DMS114 treated with DMSO at 0.1 percent for 48 hours (cell line): ENCODE measurements around the gene TOPORS.

Experiments used
- DNase-seq: peaks from one replicate; lab custom pipeline; 2025; ENCODE audit not compliant: unreplicated experiment; lab: John Stamatoyannopoulos, UW

Gene TOPORS

GRCh38 chr9:32508728-32509127 is 43.7 kb downstream of the TOPORS start:
- no peak for DNase-seq

- no peak for DNase-seq
These were observed 49.4 kb downstream of the TOPORS start for GRCh38 chr9:32503008-32503407.

- no peak for DNase-seq
These were observed 49.9 kb downstream of the TOPORS start for GRCh38 chr9:32502464-32502863.

- DNase-seq = no peak
These were observed 50.5 kb downstream of the TOPORS start for GRCh38 chr9:32501868-32502267.

GRCh38 chr9:32500768-32501167 is 51.6 kb downstream of the TOPORS start:
- no peak for DNase-seq

- DNase-seq = no peak
These were observed 54.5 kb downstream of the TOPORS start for GRCh38 chr9:32497921-32498320.

- DNase-seq = no peak
These were observed 61.8 kb downstream of the TOPORS start for GRCh38 chr9:32490601-32491000.
